ENCODE data around the gene NRTN.

DNA sequence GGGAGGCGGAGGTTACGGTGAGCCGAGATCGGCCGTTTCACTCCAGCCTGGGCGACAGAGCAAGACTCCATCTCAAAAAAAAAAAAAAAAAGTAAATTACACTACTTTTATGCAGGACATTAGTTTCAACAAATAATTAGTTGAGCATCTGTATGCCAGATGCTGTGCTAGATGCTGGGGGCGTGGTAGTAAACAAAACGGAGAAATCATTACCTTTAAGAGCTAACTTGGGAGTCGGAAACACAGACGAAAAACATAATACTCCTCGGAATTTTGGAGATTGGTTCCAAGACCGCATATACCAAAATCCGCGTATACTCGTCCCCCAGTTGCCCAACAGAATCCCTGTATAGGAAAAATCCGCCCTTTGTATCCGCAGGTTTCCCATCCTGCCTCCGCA lies 12.6 kb upstream of the NRTN start:
- TF ChIP-seq, protein P1, sequence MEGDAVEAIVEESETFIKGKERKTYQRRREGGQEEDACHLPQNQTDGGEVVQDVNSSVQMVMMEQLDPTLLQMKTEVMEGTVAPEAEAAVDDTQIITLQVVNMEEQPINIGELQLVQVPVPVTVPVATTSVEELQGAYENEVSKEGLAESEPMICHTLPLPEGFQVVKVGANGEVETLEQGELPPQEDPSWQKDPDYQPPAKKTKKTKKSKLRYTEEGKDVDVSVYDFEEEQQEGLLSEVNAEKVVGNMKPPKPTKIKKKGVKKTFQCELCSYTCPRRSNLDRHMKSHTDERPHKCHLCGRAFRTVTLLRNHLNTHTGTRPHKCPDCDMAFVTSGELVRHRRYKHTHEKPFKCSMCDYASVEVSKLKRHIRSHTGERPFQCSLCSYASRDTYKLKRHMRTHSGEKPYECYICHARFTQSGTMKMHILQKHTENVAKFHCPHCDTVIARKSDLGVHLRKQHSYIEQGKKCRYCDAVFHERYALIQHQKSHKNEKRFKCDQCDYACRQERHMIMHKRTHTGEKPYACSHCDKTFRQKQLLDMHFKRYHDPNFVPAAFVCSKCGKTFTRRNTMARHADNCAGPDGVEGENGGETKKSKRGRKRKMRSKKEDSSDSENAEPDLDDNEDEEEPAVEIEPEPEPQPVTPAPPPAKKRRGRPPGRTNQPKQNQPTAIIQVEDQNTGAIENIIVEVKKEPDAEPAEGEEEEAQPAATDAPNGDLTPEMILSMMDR (conservative IDR thresholded peaks at IDR 0.05; ENCODE audit: low read length), result no peak
- no peak for TF ChIP-seq EZH2phosphoT487 (IDR thresholded peaks at IDR 0.05; ENCODE audit: borderline replicate concordance, low read depth, low read length)
